ENCODE measurements around the gene LHFPL2.

DNA sequence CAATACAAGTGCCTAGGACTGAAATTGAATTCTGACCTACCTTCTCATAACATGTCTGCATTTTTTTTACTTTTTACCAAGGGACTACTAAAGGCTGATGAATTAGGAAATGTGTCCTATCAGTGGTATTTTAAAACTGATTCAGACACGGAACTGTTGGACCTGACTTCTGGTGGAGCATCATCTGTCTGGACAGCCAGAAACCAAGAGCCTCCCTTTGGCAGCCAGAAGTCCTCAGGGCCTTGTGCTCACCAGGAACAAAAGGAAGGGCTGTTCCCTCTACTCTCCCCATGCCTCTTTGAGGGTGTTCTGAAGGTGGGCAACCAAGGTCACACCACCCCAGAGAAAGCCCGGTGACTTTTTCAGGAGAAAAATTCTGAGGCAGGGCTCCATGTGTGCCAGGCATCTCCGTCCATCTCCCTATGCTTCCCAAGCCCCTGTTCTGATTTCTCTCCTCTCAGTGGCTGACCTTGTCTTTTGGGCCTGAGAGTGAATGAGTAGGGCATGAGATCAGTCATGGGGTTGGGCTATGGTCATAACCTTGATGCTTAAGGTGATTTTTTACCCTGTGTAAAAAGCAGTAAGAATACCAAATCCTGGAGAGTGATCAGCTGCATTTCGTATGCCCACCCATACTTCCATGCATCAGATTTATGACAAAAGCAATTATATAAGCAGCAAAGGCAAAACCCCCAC is 144.5 kb downstream of the LHFPL2 start:
- TF ChIP-seq, protein P1, sequence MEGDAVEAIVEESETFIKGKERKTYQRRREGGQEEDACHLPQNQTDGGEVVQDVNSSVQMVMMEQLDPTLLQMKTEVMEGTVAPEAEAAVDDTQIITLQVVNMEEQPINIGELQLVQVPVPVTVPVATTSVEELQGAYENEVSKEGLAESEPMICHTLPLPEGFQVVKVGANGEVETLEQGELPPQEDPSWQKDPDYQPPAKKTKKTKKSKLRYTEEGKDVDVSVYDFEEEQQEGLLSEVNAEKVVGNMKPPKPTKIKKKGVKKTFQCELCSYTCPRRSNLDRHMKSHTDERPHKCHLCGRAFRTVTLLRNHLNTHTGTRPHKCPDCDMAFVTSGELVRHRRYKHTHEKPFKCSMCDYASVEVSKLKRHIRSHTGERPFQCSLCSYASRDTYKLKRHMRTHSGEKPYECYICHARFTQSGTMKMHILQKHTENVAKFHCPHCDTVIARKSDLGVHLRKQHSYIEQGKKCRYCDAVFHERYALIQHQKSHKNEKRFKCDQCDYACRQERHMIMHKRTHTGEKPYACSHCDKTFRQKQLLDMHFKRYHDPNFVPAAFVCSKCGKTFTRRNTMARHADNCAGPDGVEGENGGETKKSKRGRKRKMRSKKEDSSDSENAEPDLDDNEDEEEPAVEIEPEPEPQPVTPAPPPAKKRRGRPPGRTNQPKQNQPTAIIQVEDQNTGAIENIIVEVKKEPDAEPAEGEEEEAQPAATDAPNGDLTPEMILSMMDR (IDR thresholded peaks at IDR 0.05), result no peak
- TF ChIP-seq POLR2A (IDR thresholded peaks at IDR 0.05), result no peak

All from uterus (tissue), 2 donors.